ENCODE measurements around the gene JAML.

JAML gene

DNA sequence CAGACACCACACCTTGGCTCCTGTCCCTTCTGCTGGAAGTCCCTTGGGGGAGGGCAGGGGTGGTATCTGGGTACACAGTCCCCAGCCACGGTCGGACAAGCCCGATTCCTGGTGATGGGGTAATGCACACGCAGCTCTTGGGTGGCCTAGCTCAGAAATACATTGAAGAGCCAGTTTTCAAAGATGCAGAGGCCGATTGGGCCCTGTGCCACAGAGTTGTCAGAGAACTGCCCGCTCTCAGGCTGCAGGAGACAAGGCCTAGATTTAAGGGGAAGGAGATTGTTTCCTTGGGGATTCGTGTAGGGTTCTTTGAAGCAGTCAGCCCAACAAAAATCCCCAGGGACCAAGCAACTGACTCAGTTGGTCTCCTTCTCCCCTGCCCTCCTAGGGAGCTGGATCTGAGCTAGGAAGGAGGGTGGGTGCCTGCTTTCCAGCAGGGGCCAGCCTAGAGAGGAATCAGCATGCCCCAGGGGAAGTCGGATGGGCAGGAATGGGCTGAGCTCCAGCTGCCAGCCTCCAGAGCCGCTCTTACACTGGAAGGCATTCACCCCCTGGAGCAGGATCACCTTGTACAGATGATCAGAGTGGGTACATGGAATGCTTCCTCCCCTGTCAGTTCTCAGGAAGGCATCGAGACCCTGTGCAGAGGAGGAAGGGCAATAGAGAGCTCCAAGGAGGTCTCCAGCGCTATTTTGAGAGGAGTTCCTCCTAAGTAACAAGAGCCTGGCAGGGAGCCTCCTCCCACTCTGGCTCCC lies 68.9 kb downstream of the JAML start:
- in situ Hi-C loops (cut with MboI; ENCODE audit: low pct_unique_long_range_greater_than_20kb, low sequenced_read_pairs): no loop called here

DNA sequence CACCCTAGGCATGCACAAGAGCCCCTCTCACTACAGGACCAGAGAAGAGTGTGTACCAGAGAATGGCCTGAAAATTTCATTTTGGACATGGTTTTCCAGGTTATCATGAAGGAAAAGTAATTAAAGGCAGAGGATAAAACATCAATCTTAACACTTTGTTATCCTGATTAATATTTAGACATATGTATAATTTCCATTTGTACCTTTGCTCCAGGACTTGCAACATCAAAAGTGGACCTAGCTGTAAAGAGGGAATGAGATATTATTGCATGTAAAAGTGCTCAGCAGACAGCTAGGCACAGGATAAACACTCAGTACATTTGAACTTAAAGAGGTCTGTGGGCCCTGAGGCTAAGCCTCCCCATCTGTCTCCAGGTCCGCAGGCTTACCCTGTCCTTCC lies 70.2 kb downstream of the JAML start:
- no peak for DNase-seq
- in situ Hi-C loops (cut with MboI; ENCODE audit: low pct_unique_long_range_greater_than_20kb, low sequenced_read_pairs): no loop called here

More for the DNA sequence above, 68.9 kb downstream of the JAML start:
- DNase-seq: no peak

DNA sequence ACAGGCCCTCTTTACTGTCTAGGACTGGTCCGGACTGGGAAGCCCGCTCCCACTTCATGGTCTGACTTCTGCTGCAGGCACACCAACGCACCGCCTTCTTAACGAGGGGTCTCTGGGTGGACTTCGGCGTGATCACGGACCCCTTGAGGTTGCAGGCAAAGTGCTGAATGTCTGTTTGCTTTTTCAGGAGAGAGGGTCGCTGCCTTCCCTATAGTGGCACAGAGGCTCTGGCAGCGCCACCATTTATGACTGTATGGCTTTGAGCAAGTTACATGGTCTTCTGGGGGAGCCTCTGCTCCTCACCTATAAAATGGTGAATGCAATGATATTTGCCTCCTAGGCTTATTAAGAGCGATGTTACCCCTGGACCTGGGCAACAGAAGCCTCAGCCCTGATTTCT lies 70.8 kb downstream of the JAML start:
- DNase-seq: no peak
- in situ Hi-C loops (cut with MboI; ENCODE audit: low pct_unique_long_range_greater_than_20kb, low sequenced_read_pairs): no loop called here

DNA sequence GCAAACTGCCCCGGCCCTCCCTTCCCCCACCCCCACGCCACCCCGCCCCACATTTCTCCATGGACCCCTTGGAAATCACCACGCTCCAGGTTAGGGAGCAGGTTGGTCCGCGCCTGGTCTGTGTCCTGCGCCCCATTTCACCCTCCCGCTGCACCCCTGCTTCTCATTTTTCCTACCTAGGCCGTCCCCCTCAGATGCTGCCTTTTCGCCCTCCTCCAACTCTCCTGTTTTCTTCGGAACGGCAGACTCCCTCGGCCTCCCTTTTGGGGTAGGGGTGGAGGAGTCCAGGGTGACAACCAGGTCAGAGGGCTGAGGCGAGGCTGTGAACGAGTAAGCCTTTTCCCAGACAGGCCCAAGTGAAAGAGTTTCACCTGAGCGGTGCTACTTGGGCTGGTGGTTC lies 71.3 kb downstream of the JAML start:
- no peak for DNase-seq
- in situ Hi-C loops (cut with MboI; ENCODE audit: low pct_unique_long_range_greater_than_20kb, low sequenced_read_pairs): no loop called here

DNA sequence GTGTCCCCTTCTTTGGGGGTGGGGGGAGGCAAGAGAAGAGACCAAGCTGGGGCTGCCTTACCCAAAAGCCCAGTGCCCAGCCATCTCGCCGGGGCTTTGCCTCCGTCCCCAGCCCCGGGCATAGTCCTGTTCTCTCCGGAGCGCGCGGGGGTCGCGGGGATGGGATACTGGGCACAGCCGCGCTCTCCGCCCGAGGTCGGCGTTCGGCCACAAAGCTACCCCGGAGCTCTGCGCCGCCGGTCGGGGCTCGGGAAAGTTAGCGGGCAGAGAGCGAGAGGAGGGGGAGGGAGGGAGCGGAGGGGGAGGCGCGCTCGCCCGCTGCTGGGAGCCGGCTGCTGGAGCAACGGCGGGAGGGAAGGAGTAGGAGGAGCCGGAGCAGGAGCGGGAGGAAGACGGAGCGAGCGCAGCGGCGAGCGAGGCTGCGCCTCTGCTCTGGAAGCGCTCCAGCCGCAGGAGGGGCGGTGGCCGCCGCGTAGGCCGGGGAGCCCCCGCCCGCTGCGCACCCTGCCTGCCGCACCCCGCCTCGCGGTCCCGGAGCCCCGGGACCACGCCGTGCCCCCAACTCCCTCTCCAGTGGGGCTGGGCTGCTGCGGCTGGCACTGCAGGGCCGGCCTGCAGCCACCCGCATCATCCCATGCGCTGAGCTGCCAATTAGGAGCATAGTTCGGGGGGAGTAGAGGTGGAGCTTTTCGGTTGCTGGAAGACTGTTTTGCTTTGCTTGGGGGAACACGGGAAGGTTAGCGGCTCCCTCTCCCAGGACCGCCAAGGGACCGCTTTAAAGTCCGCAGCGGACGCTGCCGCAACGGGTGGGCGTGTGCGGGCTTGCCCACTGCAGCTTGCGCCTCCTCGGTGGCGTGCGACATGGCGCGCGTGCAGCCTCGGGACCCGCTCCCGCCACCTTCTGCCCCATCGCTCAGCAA lies 72.0 kb downstream of the JAML start, which contains the start of gene SCN4B:
Gene SCN4B, minus strand, starts transcription at position 272 of the 920 bp plus-strand sequence. Its CDS starts 150 bp downstream, at position 122.
- in situ Hi-C loops (cut with MboI; ENCODE audit: low pct_unique_long_range_greater_than_20kb, low sequenced_read_pairs): no loop called here
- peak; percentile 55 for DNase-seq

DNA sequence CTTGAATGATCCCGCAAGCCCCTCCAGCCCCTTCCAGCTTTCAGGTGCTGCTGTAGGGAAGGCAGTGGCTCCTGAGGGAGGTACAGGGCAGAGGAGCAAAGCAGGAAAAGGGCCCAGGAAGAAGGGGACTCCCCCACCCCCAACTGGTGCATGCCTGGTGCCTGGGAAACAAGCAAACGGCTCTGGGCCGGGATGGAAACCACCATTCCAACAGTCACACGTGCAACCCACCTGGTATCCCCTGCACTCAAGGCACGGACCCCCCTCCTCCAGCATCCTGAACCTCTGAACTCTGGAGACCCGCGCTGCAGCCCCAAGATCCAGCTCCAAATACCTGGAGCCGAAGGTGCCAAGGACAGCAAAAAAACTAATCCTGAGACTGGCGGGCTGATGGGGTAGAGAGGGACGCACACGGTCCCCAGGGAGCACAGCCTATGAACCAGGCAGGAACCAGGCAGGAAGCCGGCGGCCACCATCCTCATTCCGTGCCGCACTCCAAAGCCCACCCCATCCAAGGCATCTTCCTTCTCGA lies 72.7 kb downstream of the JAML start:
- DNase-seq: no peak
- in situ Hi-C loops (cut with MboI; ENCODE audit: low pct_unique_long_range_greater_than_20kb, low sequenced_read_pairs): no loop called here

DNA sequence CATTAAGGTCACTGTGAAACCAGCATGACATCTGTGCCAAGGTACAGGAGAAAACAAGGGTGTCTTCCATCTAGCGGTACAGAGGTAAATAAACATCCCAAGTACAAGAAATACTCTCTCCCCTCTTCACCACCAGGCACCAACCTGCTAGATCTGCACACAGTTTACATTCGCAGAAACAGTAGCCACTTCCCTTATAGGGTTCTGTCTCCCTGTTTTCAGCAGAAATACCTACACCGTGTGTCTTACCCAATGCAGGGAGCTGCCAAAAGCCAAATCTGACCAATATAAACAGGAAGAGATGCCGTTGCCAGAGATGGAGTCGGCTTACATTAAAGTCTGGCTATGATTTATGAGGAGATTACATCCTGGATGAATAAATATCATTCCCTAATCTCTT lies 73.4 kb downstream of the JAML start:
- DNase-seq: no peak
- in situ Hi-C loops (cut with MboI; ENCODE audit: low pct_unique_long_range_greater_than_20kb, low sequenced_read_pairs): no loop called here

DNA sequence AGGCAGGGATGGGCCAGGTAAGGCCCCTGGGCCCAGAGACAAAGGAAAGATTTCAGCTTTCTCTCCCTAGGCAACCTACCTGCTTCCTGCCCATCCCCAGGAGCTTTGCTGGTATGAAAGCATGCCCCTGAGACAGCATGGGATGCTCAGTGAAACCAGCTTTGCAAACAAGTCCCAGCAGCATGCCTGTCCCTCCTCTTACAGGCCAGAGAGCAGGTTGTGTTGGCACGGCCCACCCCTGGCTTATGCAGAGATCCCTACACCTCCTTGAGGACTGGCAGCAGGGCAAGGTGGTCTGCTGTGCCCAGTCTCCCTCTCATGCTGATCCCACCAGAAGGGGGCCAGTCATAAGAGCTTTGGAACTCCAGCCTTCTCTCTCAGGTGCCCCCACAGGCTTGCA lies 75.3 kb downstream of the JAML start:
- in situ Hi-C loops (cut with MboI; ENCODE audit: low pct_unique_long_range_greater_than_20kb, low sequenced_read_pairs): no loop called here
- no peak for DNase-seq

DNA sequence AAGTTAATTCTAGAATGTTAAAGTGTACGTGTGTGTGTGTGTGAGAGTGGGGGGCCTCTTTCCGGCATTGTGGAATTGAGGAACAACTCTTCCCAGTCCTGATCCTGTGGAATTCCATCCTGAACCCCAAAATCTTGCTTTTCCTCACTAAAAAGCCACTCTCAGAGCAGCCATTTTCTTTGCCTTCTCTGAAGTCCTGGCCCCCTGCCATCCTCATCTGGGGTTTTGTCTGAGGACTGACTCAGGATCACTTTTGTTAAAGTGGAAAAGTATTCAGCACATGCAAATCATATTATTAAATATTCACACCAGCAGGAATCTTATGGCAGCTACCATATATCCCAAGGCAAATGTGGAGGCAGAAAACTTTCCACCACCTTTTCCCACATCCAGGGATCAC lies 76.0 kb downstream of the JAML start:
- in situ Hi-C loops (cut with MboI; ENCODE audit: low pct_unique_long_range_greater_than_20kb, low sequenced_read_pairs): no loop called here
- no peak for DNase-seq

DNA sequence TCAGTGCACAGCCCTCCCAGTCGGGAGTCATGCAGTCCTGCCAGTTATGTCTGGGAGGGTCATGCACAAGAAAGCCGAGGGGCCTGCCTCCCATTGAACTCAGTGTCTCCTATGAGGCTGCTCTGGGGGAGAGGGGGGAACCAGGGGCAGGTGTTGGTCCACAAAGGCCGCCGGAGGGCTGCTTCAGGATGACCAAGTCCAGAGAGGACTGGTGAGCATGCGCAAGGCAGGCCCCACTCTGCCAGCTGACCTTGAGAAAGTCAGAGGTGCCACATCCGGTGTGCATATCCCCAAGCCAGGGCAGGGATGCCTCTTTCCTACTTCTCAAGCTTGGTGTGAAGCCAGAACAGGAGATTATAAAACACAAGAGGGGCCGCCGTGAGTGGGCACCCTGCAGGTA lies 76.6 kb downstream of the JAML start:
- no peak for DNase-seq
- in situ Hi-C loops (cut with MboI; ENCODE audit: low pct_unique_long_range_greater_than_20kb, low sequenced_read_pairs): no loop called here

DNA sequence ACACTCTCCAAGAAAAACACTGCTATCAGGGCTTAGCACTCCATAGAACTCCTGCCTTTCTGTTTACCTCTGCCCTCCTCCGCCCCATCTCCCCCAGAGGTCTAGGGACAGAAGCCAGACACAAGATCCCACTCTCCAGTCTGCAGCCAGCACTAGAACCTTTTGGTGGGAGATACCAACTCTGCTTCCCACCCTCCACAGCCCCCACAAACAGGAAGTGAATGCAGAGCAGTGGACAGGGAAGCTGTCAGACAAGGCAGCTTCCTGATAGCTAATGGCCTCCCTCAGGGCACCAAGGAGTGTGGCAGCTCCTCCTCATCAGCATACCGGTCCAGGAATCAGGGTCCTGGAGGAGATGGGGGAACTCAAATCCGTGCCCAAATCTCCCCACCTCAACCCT lies 77.3 kb downstream of the JAML start:
- in situ Hi-C loops (cut with MboI; ENCODE audit: low pct_unique_long_range_greater_than_20kb, low sequenced_read_pairs): no loop called here
- peak; percentile 37 for DNase-seq

DNA sequence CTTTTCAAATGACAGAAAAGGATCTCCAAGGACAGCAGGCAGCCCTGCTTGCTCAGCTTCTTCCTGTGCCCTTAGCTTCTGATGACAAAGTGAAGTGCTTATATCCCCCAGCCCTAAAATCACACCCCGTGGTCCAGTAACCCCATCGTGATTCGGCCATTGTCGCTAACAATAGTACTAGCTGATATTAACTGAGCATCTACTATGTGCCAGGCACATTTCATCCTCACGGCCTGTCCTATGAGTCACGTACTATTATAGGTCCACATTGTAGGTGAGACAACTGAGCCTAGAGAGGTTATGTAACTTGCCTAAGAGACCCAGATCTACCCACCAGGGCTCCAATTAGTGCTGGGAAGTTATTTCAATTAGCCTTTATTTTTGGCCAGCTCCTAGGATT lies 78.3 kb downstream of the JAML start:
- in situ Hi-C loops (cut with MboI; ENCODE audit: low pct_unique_long_range_greater_than_20kb, low sequenced_read_pairs): no loop called here

DNA sequence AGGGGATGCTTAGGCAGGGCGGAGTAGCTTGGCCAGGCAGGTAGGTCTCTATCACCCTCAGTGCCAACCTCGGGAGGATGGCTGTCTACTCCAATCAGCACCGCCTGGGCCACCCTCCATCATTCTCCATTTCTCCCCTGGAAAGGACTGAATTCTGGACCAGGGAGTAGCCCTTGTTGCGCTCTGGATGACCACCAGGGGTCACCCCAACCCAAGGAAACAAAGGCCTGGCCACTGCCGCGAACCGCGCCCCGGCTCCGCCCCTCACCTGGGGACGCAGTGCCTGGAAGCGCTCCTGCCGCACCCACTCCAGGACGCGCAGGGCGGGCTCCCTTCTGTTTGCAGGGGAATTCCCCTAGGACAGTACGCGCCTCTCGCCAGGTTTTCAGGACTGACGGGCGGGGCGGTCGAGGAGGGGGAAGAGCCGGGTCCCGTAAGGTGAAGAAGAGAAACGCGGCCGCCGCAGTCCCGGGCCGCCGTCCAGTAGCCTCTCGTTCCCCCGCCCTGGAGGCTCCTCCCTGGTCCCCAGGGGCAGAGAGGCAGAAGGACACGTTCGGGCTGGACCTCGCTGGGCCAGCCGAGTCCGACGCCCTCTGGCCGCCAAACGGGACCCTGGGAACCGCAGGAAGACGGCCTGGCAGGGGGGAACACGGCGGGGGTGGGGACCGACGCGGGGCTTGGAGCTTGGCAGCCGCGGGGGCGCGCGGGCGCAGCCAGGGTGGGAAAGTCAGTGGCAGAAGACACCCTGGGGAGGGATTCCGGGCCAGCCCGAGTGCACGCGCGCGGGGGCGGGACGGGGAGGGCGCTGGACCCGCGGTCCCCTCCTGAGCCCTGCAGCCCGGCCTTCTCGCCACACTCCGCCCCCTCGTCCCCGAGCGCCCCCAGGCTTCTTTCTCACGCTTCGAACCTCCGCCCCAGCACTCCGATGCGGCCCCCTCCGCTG lies 79.3 kb downstream of the JAML start:
- peak; percentile 86 for DNase-seq
- in situ Hi-C loops (cut with MboI; ENCODE audit: low pct_unique_long_range_greater_than_20kb, low sequenced_read_pairs): no loop called here

More for the DNA sequence above, 78.3 kb downstream of the JAML start:
- DNase-seq: no peak

DNA sequence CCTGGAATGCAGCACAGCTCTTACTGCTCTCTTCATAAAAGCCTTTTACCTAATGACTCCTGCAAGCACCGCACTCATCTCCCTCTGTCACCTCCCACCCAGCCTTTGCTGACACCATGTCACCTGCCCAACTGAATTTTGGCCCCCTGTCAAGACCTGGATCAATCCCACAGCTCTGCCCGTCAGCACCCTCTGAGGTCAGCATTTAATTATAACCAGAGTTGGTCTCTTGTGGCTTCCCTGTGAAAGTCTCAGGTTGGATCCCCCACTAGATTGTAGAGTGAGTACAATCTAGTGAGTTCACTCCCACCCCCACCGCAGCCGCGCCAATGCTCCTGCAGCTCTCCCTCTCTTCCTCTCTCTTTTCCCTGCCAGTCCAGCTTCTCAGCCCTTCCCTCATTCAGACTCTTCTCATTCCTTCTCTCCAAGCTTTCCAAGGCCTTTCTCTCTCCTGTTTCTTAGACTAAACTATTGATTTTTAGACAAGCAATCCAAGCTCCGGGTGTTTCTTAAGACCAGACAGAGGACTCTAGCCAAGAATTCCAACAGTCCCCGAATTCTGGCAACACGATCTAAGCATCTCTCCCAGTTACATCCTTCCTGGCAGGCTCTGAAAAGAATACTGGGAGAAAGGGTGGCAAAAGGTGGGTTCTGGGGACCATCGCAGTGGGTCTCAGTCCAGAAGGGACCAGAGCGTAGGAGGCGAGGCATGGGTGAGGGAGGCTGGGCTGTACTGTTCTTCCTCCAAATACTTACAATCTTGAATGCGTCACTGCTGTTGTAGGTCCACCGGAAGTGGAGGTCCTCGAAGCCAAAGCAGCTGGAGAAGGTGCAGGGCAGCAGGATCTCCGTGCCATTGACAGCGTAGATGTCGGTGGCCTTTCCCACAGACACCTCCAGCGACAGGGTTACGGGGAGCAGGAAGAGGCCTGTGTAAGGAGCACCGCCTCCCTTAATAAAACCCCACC lies 80.2 kb downstream of the JAML start:
- in situ Hi-C loops (cut with MboI; ENCODE audit: low pct_unique_long_range_greater_than_20kb, low sequenced_read_pairs): no loop called here
- no peak for DNase-seq

Measured in KBM-7 (cell line).